HEK293T (cell line): Measurements from ENCODE around the gene SLC22A14.

Experiments
- CTCF ChIA-PET: fragments of 350-600 bp; formaldehyde crosslinking; extraction: SDS; loops from one replicate; lab custom pipeline; 2021; ENCODE audit warnings: antibody characterized with exemption, inconsistent platforms; lab: Yijun Ruan, JAX
- POLR2A ChIA-PET: fragments of 350-600 bp; formaldehyde crosslinking; extraction: SDS; loops from one replicate; lab custom pipeline; 2020; ENCODE audit warnings: antibody characterized with exemption, inconsistent platforms; lab: Yijun Ruan, JAX
- DNase-seq: peaks from one replicate; pipeline ENCODE4 v3.0.0; 2012; ENCODE audit warnings: mixed read lengths; ENCODE audit errors: extremely low spot score
- ARNT ChIP-seq: fragments of 450-650 bp; IDR thresholded peaks from 2 replicates; pipeline ENCODE4 v1.6.1; 2017; ENCODE audit warnings: mild to moderate bottlenecking
- BHLHE40 ChIP-seq: fragments of 450-650 bp; IDR thresholded peaks from 2 replicates; pipeline ENCODE4 v1.6.1; 2016; ENCODE audit warnings: mild to moderate bottlenecking, moderate library complexity, borderline replicate concordance
- CTBP1 ChIP-seq: fragments of 450-650 bp; IDR thresholded peaks from 2 replicates; pipeline ENCODE4 v1.6.1; 2016; ENCODE audit warnings: borderline replicate concordance
- ELF4 ChIP-seq: fragments of 450-650 bp; IDR thresholded peaks from 2 replicates; pipeline ENCODE4 v1.6.1; 2017; ENCODE audit warnings: antibody characterized with exemption
- FOXA1 ChIP-seq: fragments of 450-650 bp; IDR thresholded peaks from 2 replicates; pipeline ENCODE4 v1.6.1; 2016; ENCODE audit warnings: mild to moderate bottlenecking
- FOXK2 ChIP-seq: fragments of 450-650 bp; IDR thresholded peaks from 2 replicates; pipeline ENCODE4 v1.6.1; 2016; ENCODE audit warnings: mild to moderate bottlenecking
- FOXM1 ChIP-seq: fragments of 450-650 bp; IDR thresholded peaks from 2 replicates; pipeline ENCODE4 v1.6.1; 2017; ENCODE audit warnings: mild to moderate bottlenecking, borderline replicate concordance
- HDGF ChIP-seq: fragments of 450-650 bp; IDR thresholded peaks from 2 replicates; pipeline ENCODE4 v1.6.1; 2017; ENCODE audit warnings: antibody characterized with exemption, borderline replicate concordance
- L3MBTL2 ChIP-seq: fragments of 450-650 bp; conservative IDR thresholded peaks from 2 replicates; pipeline ENCODE4 v1.6.1; 2016; ENCODE audit warnings: mild to moderate bottlenecking
- LEF1 ChIP-seq: fragments of 450-650 bp; IDR thresholded peaks from 2 replicates; pipeline ENCODE4 v1.6.1; 2017; ENCODE audit warnings: mild to moderate bottlenecking, borderline replicate concordance
- NFRKB ChIP-seq: fragments of 450-650 bp; IDR thresholded peaks from 2 replicates; pipeline ENCODE4 v1.6.1; 2016; ENCODE audit warnings: mild to moderate bottlenecking, moderate library complexity
- PKNOX1 ChIP-seq: fragments of 450-650 bp; IDR thresholded peaks from 2 replicates; pipeline ENCODE4 v1.6.1; 2016
- SP1 ChIP-seq: fragments of 450-650 bp; IDR thresholded peaks from 2 replicates; pipeline ENCODE4 v1.6.1; 2017
- SUZ12 ChIP-seq: fragments of 450-650 bp; IDR thresholded peaks from 2 replicates; pipeline ENCODE4 v1.6.1; 2016; ENCODE audit warnings: mild to moderate bottlenecking
- TARDBP ChIP-seq: fragments of 450-650 bp; IDR thresholded peaks from 2 replicates; pipeline ENCODE4 v1.6.1; 2016
- ZNF384 ChIP-seq: fragments of 450-650 bp; IDR thresholded peaks from 2 replicates; pipeline ENCODE4 v1.6.1; 2016

Gene SLC22A14

GRCh38 chr3:38335263-38335662 lies 53.2 kb downstream of the SLC22A14 start:
- TF ChIP-seq SP1, result no peak
- TF ChIP-seq FOXA1, result no peak
- TF ChIP-seq CTBP1, result no peak
- TF ChIP-seq NFRKB, result no peak
- no peak for TF ChIP-seq ZNF384
- TF ChIP-seq LEF1, result no peak
- no peak for TF ChIP-seq L3MBTL2
- TF ChIP-seq HDGF, result no peak
- no peak for TF ChIP-seq PKNOX1
- TF ChIP-seq SUZ12, result no peak
- TF ChIP-seq ELF4, result no peak
- TF ChIP-seq ARNT, result no peak
- no peak for TF ChIP-seq FOXK2
- no peak for TF ChIP-seq FOXM1
- no peak for TF ChIP-seq BHLHE40
- TF ChIP-seq TARDBP, result no peak
- ChIA-PET CTCF (no interaction called here), POLR2A (no interaction called here)
- no peak for DNase-seq

- ChIA-PET CTCF (no interaction called here), POLR2A (no interaction called here)
- no peak for DNase-seq
- TF ChIP-seq TARDBP, result no peak
- no peak for TF ChIP-seq FOXA1
- no peak for TF ChIP-seq LEF1
- TF ChIP-seq L3MBTL2, result no peak
- no peak for TF ChIP-seq SUZ12
- no peak for TF ChIP-seq ARNT
- no peak for TF ChIP-seq NFRKB
- no peak for TF ChIP-seq BHLHE40
- TF ChIP-seq ZNF384, result no peak
- TF ChIP-seq FOXM1, result no peak
- no peak for TF ChIP-seq SP1
- TF ChIP-seq FOXK2, result no peak
These were observed 55.6 kb downstream of the SLC22A14 start for GRCh38 chr3:38337703-38338102.

- TF ChIP-seq SP1 (no peak), ZNF384 (no peak), TARDBP (no peak)
- DNase-seq, result no peak
- ChIA-PET CTCF (no interaction called here), POLR2A (no interaction called here)
These were observed 61.9 kb downstream of the SLC22A14 start for GRCh38 chr3:38343797-38344594.

GRCh38 chr3:38345879-38346586 lies 63.9 kb downstream of the SLC22A14 start:
- DNase-seq, result no peak
- TF ChIP-seq ELF4 (no peak), ZNF384 (no peak), HDGF (no peak), ARNT (no peak), CTBP1 (no peak), TARDBP (no peak), NFRKB (no peak), FOXA1 (no peak)
- CTCF ChIA-PET, result interaction anchor here (0.6 to 1.8 kb wide), 5 partner anchors 9 to 144 kb away, joined by 3 to 4 read pairs (median 3); no protein-coding TSS in a partner anchor
- POLR2A ChIA-PET, result interaction anchor here (1.1 to 1.9 kb wide), 5 partner anchors 15 to 213 kb away, joined by 4 to 6 read pairs (median 4); partner anchors contain the start of genes ACAA1 and OXSR1

GRCh38 chr3:38346587-38347410 lies 64.7 kb downstream of the SLC22A14 start, which contains the start of gene XYLB:
Gene XYLB, plus strand, starts transcription at chr3:38346785. Its CDS starts 84 bp downstream, at chr3:38346869.
- TF ChIP-seq L3MBTL2, result peak; percentile 97
- TF ChIP-seq SP1, result no peak
- no peak for TF ChIP-seq LEF1
- no peak for TF ChIP-seq FOXA1
- TF ChIP-seq FOXK2, result no peak
- TF ChIP-seq TARDBP, result no peak; the same call in 1 of the 2 replicates
- TF ChIP-seq BHLHE40, result no peak
- no peak for TF ChIP-seq SUZ12
- TF ChIP-seq CTBP1, result no peak
- TF ChIP-seq PKNOX1, result no peak
- no peak; the same call in 1 of the 2 replicates for TF ChIP-seq HDGF
- TF ChIP-seq FOXM1, result peak; percentile 4; the same call in 1 of the 2 replicates
- DNase-seq, result peak; percentile 91
- POLR2A ChIA-PET, result interaction anchor here (1.1 to 1.9 kb wide), 5 partner anchors 15 to 214 kb away, joined by 4 to 6 read pairs (median 4); partner anchors contain the start of genes ACAA1 and OXSR1
- CTCF ChIA-PET, result interaction anchor here (0.6 to 1.8 kb wide), 7 partner anchors 8 to 144 kb away, joined by 3 to 4 read pairs (median 3); no protein-coding TSS in a partner anchor
